HepG2 (cell line): ENCODE data around the gene CLHC1. TPM values are rescaled to one million over a fixed set of nuclear protein-coding genes. Genes with fewer than 3 reads are reported as not detected.
A peak's percentile ranks its signal among the peaks of the same experiment; 100 is the strongest.

Experiments used
- ARID4A ChIP-seq: sonication (generic); formaldehyde crosslinking; IDR thresholded peaks from 2 replicates; pipeline ENCODE4 v1.5.0; 2020; ENCODE audit warnings: mild to moderate bottlenecking, missing genetic modification reagents, borderline replicate concordance
- MED8 ChIP-seq: sonication (generic); formaldehyde crosslinking; IDR thresholded peaks from 2 replicates; pipeline ENCODE4 v1.8.1; 2023; ENCODE audit warnings: mild to moderate bottlenecking, missing genetic modification reagents; ENCODE audit not compliant: insufficient replicate concordance
- PCBP2 ChIP-seq: fragments of 200-400 bp; formaldehyde crosslinking; optimal IDR thresholded peaks from 2 replicates; pipeline ENCODE3; 2018; ENCODE audit warnings: low read length, low read depth; ENCODE audit not compliant: poor library complexity, severe bottlenecking
- POGZ ChIP-seq: sonication (generic); formaldehyde crosslinking; IDR thresholded peaks from 2 replicates; pipeline ENCODE4 v1.4.0; 2020; ENCODE audit warnings: mild to moderate bottlenecking, missing genetic modification reagents
- TBX2 ChIP-seq: sonication (generic); formaldehyde crosslinking; IDR thresholded peaks from 2 replicates; pipeline ENCODE4 v1.5.0; 2020; ENCODE audit warnings: missing genetic modification reagents, mild to moderate bottlenecking, borderline replicate concordance
- ZBED4 ChIP-seq: sonication (generic); formaldehyde crosslinking; IDR thresholded peaks from 2 replicates; pipeline ENCODE4 v1.4.0; 2020; ENCODE audit warnings: missing genetic modification reagents, borderline replicate concordance
- ZHX1 ChIP-seq: sonication (generic); formaldehyde crosslinking; IDR thresholded peaks from 2 replicates; pipeline ENCODE4 v1.8.1; 2022; ENCODE audit warnings: low read depth, mild to moderate bottlenecking, missing genetic modification reagents
- ZIK1 ChIP-seq: sonication (generic); formaldehyde crosslinking; IDR thresholded peaks from 2 replicates; pipeline ENCODE4 v1.5.0; 2020; ENCODE audit warnings: mild to moderate bottlenecking, low read depth, missing genetic modification reagents, borderline replicate concordance
- ZNF761 ChIP-seq: sonication (generic); formaldehyde crosslinking; conservative IDR thresholded peaks from 2 replicates; pipeline ENCODE4 v1.4.0; 2020; ENCODE audit warnings: mild to moderate bottlenecking, missing genetic modification reagents
- ZNF776 ChIP-seq: sonication (generic); formaldehyde crosslinking; IDR thresholded peaks from 2 replicates; pipeline ENCODE4 v1.4.0; 2020; ENCODE audit warnings: mild to moderate bottlenecking, missing genetic modification reagents
- polyA plus RNA-seq, 8 experiments: library from polyadenylated mRNA; depleted of rRNA in 3 of 8; stranded (reverse) in 7 of 8; unstranded in 1 of 8; fragments of >200 nt; fragmentation: Illumina TruSeq in 4 of 8; extraction: Trizol in 4 of 8; gene quantifications; 2 replicates each; pipeline versions ENCODE4 v1.2.1 to v1.2.3, GENCODE V29; 2011 to 2016; ENCODE audit warnings: low read depth in 4 of 8, missing spikeins in 1 of 8, mixed read lengths in 1 of 8; ENCODE audit not compliant: insufficient read depth in 1 of 8
- total RNA-seq, 5 experiments: library from RNA; depleted of rRNA; stranded (reverse); fragments of >200 nt; fragmentation: Illumina TruSeq; extraction: Trizol; gene quantifications; 2 replicates each; pipeline ENCODE4 v1.2.3, GENCODE V29; 2016; ENCODE audit warnings: low read depth in 1 of 5
- TF ChIP-seq, protein P1 (sequence below): sonication (generic); formaldehyde crosslinking; IDR thresholded peaks from 2 replicates; pipeline ENCODE4 v1.5.1; 2020; ENCODE audit warnings: missing genetic modification reagents, mild to moderate bottlenecking, borderline replicate concordance
- TF ChIP-seq, protein P2 (sequence below): sonication (generic); formaldehyde crosslinking; IDR thresholded peaks from 2 replicates; pipeline ENCODE4 v1.5.0; 2020; ENCODE audit warnings: mild to moderate bottlenecking, missing genetic modification reagents

Gene CLHC1
- total and polyA plus RNA-seq, 2 of the 13 experiments (the other 11 are each of a cell fraction or from before 2014, with no cell fraction given), result 9.8 to 12.6 TPM

DNA sequence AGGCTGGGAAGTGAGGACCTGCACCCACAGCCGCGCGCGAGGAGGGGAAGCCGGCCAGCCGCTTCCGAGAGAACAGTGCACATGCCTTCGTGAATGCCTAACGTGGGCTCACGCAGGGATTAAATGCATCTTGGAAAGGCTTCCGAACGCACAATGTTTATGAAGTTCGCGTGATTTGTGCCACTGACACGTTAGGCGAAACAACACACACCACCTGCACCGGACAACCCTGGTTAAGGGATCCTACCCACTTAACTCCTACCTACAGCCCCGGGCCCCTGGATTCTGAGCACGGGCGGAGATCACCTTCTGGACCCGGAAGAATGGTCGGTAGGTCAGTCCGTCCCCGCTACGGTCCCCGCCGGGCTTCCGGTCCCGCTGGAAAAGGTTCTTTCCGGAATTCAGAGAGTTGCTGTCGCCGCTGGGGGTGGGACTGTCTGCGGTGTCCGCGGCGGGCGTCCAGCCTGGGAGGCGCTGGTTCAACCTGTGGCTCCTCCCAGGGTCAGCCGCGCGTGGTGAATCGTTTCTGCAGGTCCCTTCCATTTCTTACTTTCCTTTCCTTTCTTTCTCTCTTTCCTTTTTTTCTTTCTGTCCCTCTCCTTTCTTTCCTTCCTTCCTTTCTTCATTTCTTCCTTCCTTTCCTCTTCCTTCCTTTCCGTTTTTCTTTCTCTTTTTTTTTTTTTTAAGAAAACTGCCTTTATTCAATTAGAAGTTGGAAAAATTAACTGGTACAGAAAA, 37.0 kb upstream of the CLHC1 start, which contains the start of gene MTIF2 (continued):
- TF ChIP-seq ZNF776 (CRISPR knock-in tag) (peak; percentile 64), MED8 (peak; percentile 78), ZHX1 (CRISPR knock-in tag) (no peak), TBX2 (peak; percentile 89), POGZ (CRISPR knock-in tag) (peak; percentile 100), ZNF761 (CRISPR knock-in tag) (peak; percentile 98), ZIK1 (peak; percentile 95), ZBED4 (CRISPR knock-in tag) (peak; percentile 84; the same call in 1 of the 2 replicates), PCBP2 (no peak), ARID4A (CRISPR knock-in tag) (peak; percentile 99)
- TF ChIP-seq, protein P1, sequence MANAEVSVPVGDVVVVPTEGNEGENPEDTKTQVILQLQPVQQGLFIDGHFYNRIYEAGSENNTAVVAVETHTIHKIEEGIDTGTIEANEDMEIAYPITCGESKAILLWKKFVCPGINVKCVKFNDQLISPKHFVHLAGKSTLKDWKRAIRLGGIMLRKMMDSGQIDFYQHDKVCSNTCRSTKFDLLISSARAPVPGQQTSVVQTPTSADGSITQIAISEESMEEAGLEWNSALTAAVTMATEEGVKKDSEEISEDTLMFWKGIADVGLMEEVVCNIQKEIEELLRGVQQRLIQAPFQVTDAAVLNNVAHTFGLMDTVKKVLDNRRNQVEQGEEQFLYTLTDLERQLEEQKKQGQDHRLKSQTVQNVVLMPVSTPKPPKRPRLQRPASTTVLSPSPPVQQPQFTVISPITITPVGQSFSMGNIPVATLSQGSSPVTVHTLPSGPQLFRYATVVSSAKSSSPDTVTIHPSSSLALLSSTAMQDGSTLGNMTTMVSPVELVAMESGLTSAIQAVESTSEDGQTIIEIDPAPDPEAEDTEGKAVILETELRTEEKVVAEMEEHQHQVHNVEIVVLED (CRISPR knock-in tag), result peak; percentile 87; the same call in 1 of the 2 replicates
- TF ChIP-seq, protein P2, sequence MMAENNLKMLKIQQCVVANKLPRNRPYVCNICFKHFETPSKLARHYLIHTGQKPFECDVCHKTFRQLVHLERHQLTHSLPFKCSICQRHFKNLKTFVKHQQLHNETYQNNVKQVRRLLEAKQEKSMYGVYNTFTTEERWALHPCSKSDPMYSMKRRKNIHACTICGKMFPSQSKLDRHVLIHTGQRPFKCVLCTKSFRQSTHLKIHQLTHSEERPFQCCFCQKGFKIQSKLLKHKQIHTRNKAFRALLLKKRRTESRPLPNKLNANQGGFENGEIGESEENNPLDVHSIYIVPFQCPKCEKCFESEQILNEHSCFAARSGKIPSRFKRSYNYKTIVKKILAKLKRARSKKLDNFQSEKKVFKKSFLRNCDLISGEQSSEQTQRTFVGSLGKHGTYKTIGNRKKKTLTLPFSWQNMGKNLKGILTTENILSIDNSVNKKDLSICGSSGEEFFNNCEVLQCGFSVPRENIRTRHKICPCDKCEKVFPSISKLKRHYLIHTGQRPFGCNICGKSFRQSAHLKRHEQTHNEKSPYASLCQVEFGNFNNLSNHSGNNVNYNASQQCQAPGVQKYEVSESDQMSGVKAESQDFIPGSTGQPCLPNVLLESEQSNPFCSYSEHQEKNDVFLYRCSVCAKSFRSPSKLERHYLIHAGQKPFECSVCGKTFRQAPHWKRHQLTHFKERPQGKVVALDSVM (CRISPR knock-in tag), result peak; percentile 99
